IMR-90 (cell line): Measurements from ENCODE around the gene PLA2G4E. TPM values are rescaled to one million over a fixed set of nuclear protein-coding genes. Genes with fewer than 3 reads are reported as not detected.

Experiments used
- ATAC-seq: fragments of 200-7000 bp; cut with Tn5 transposase; 2 replicates; pipeline ENCODE4 v1.9.1; 2020; ENCODE audit warnings: low read depth, mild to moderate bottlenecking, moderate library complexity
- BruUV-seq: library from RNA; stranded (reverse); fragments of 400-500 nt; replicated peaks from 2 replicates; lab custom pipeline; 2021; lab: Mats Ljungman, UMichigan
- CTCF ChIA-PET: fragments of 300-600 bp; formaldehyde crosslinking; extraction: SDS; loops from one replicate; lab custom pipeline; 2021; ENCODE audit warnings: antibody characterized with exemption; lab: Yijun Ruan, JAX
- POLR2A ChIA-PET: fragments of 300-600 bp; sonication (Branson Sonifier 250); formaldehyde crosslinking; loops from one replicate; lab custom pipeline; 2022; ENCODE audit warnings: antibody characterized with exemption; ENCODE audit not compliant: unreplicated experiment; lab: Charles Lee
- DNase-seq: peaks from one replicate; pipeline ENCODE4 v3.0.0; 2013
- H2AFZ ChIP-seq: replicated peaks from 2 replicates; pipeline ENCODE3; 2013; ENCODE audit warnings: low read length, mild to moderate bottlenecking; ENCODE audit not compliant: poor library complexity
- H2AK5ac ChIP-seq: 2 replicates; pipeline ENCODE4 v1.6.1; 2013; ENCODE audit warnings: low read depth, low read length, inconsistent platforms
- H2AK9ac ChIP-seq: replicated peaks from 2 replicates; pipeline ENCODE3; 2013; ENCODE audit warnings: mild to moderate bottlenecking, low read depth, low read length, moderate library complexity; ENCODE audit not compliant: poor library complexity
- H2BK120ac ChIP-seq: 2 replicates; pipeline ENCODE4 v1.6.1; 2013; ENCODE audit warnings: low read depth, low read length, inconsistent platforms
- H2BK15ac ChIP-seq: 3 replicates; pipeline ENCODE4 v1.6.1; 2013; ENCODE audit warnings: low read depth, low read length, inconsistent platforms
- H2BK20ac ChIP-seq: 2 replicates; pipeline ENCODE4 v1.6.1; 2013; ENCODE audit warnings: low read depth, mild to moderate bottlenecking, inconsistent platforms, low read length, moderate library complexity
- H2BK5ac ChIP-seq: 2 replicates; pipeline ENCODE4 v1.6.1; 2013; ENCODE audit warnings: mild to moderate bottlenecking, low read depth, low read length, inconsistent platforms; ENCODE audit not compliant: poor library complexity, severe bottlenecking
- H3K14ac ChIP-seq: replicated peaks from 2 replicates; pipeline ENCODE4 v1.6.1; 2013; ENCODE audit warnings: low read depth, low read length, inconsistent platforms
- H3K18ac ChIP-seq: 2 replicates; pipeline ENCODE4 v1.6.1; 2013; ENCODE audit warnings: low read depth, low read length, control low read depth
- H3K23ac ChIP-seq: 2 replicates; pipeline ENCODE4 v1.6.1; 2013; ENCODE audit warnings: low read depth, low read length, inconsistent platforms
- H3K27ac ChIP-seq: 2 replicates; pipeline ENCODE4 v1.5.1; 2013; ENCODE audit warnings: mild to moderate bottlenecking, control low read depth, low read length; ENCODE audit not compliant: insufficient read depth
- H3K27me3 ChIP-seq: 2 replicates; pipeline ENCODE4 v1.6.1; 2013; ENCODE audit warnings: low read length; ENCODE audit not compliant: control insufficient read depth, insufficient read depth
- H3K36me3 ChIP-seq: 2 replicates; pipeline ENCODE4 v1.6.1; 2013; ENCODE audit warnings: low read length, mixed read lengths; ENCODE audit not compliant: control insufficient read depth, insufficient read depth
- H3K4ac ChIP-seq: 2 replicates; pipeline ENCODE4 v1.6.1; 2013; ENCODE audit warnings: low read depth, low read length, inconsistent platforms
- H3K4me1 ChIP-seq: 2 replicates; pipeline ENCODE4 v1.6.1; 2013; ENCODE audit warnings: low read length, mixed read lengths; ENCODE audit not compliant: control insufficient read depth, insufficient read depth
- H3K4me2 ChIP-seq: 2 replicates; pipeline ENCODE4 v1.6.1; 2013; ENCODE audit warnings: low read depth, mild to moderate bottlenecking, control low read depth, low read length, moderate library complexity
- H3K4me3 ChIP-seq: 2 replicates; pipeline ENCODE4 v1.5.1; 2013; ENCODE audit warnings: low read depth, mild to moderate bottlenecking, control low read depth, low read length, moderate library complexity; ENCODE audit not compliant: insufficient read depth
- H3K56ac ChIP-seq: 2 replicates; pipeline ENCODE4 v1.6.1; 2013; ENCODE audit warnings: low read length, inconsistent platforms; ENCODE audit not compliant: insufficient read depth; ENCODE audit errors: extremely low read depth
- H3K79me1 ChIP-seq, 2 experiments: 2 replicates each; pipeline ENCODE4 v1.6.1; 2013; ENCODE audit warnings: low read length in 2 of 2, inconsistent platforms in 1 of 2, low read depth in 1 of 2
- H3K9ac ChIP-seq: 2 replicates; pipeline ENCODE4 v1.6.1; 2013; ENCODE audit warnings: low read depth, low read length, control low read depth
- H3K9me1 ChIP-seq: 2 replicates; pipeline ENCODE4 v1.6.1; 2013; ENCODE audit warnings: low read length, inconsistent platforms; ENCODE audit not compliant: insufficient read depth
- H3K9me3 ChIP-seq: 2 replicates; pipeline ENCODE4 v1.6.1; 2013; ENCODE audit warnings: low read length; ENCODE audit not compliant: control insufficient read depth, insufficient read depth
- H4K20me1 ChIP-seq: 2 replicates; pipeline ENCODE4 v1.6.1; 2013; ENCODE audit warnings: low read length, inconsistent platforms; ENCODE audit not compliant: insufficient read depth
- H4K5ac ChIP-seq: 2 replicates; pipeline ENCODE4 v1.6.1; 2013; ENCODE audit warnings: mild to moderate bottlenecking, low read depth, low read length, control low read depth
- H4K8ac ChIP-seq, 2 experiments: 2 replicates each; pipeline ENCODE4 v1.6.1; 2013; ENCODE audit warnings: low read depth in 2 of 2, low read length in 2 of 2, control low read depth in 1 of 2, inconsistent platforms in 1 of 2
- H4K91ac ChIP-seq: 2 replicates; pipeline ENCODE4 v1.6.1; 2013; ENCODE audit warnings: low read depth, low read length, inconsistent platforms; ENCODE audit not compliant: insufficient read depth
- SMC3 ChIP-seq: fragments of 150-350 bp; IDR thresholded peaks from 2 replicates; pipeline ENCODE4 v1.6.1; 2016; ENCODE audit warnings: low read depth, mild to moderate bottlenecking, antibody characterized with exemption, low read length, moderate library complexity
- WGBS, 2 experiments: methylation state at CpG; one replicate each; pipeline versions ENCODE4 v1.1.5 to v1.1.7; 2013; ENCODE audit warnings: missing lambda C conversion rate in 2 of 2; ENCODE audit not compliant: insufficient read length in 1 of 2; ENCODE audit errors: extremely low coverage in 2 of 2; 5-methylcytosine and 5-hydroxymethylcytosine counted together
- dilution Hi-C: fragments of 300-500 bp; cut with HindIII; formaldehyde crosslinking; loops from one replicate; pipeline ENCODE4 v1.14.3; 2018; ENCODE audit warnings: low sequenced_read_pairs; ENCODE audit not compliant: unreplicated experiment
- in situ Hi-C: fragments of 300-500 bp; cut with MboI; formaldehyde crosslinking; loops from 3 replicates; pipeline ENCODE4 v1.14.3; 2019; ENCODE audit warnings: low sequenced_read_pairs, inconsistent platforms, mixed read lengths
- intact Hi-C: fragments of 100-400 bp; cut with micrococcal nuclease; formaldehyde crosslinking; loops from 2 replicates; pipeline ENCODE4 v1.10.0; 2022
- polyA plus RNA-seq, 3 experiments: library from polyadenylated mRNA; depleted of rRNA; stranded (reverse); fragments of >200 nt; gene quantifications; 2 replicates each; pipeline ENCODE4 v1.2.3, GENCODE V29; 2012; ENCODE audit warnings: low replicate concordance in 1 of 3
- total RNA-seq: library from RNA; depleted of rRNA; stranded (reverse); fragments of >200 nt; gene quantifications from 2 replicates; pipeline ENCODE4 v1.2.3, GENCODE V29; 2012

The PLA2G4E gene
- total and polyA plus RNA-seq, 2 of the 4 experiments (the other 2 are of a cell fraction) = not detected

DNA sequence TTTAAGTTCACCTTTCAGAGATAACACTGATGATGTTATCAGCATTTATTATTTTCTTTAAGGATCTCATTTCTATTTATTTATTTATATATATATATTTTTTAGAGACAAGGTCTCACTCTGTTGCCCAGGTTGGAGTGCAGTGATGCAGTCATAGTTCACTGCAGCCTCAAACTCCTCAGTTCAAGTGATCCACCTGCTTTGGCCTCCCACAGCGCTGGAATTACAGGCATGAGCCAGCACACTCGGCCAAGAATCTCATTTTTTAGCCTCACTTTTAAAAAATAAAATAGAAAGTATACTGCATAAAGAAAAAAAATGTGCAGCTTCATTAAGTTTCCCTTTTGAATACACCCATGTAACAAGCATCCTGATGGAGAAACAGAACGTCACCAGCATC is 37.9 kb upstream of the PLA2G4E start:
- Histone ChIP-seq H2BK120ac (no peak overlapping the region), H2BK15ac (no peak overlapping the region), H3K4ac (no peak overlapping the region), H4K20me1 (peaks cover 5% of the 10 kb centered on the region; the same call in 1 of the 2 replicates), H3K18ac (no peak overlapping the region), H3K27ac (no peak overlapping the region), H4K8ac (no peak overlapping the region), H3K23ac (no peak overlapping the region), H3K4me3 (no peak overlapping the region), H3K14ac (no peak overlapping the region), H4K5ac (no peak overlapping the region), H3K4me2 (no peak overlapping the region), H3K27me3 (peaks cover 48% of the 10 kb centered on the region), H3K9me1 (no peaks in the 10 kb centered on the region; the same call in 1 of the 2 replicates), H3K79me1 (no peaks in the 10 kb centered on the region), H3K56ac (no peak overlapping the region), H3K9ac (no peak overlapping the region), H2BK20ac (no peak overlapping the region), H2BK5ac (no peak overlapping the region), H2AK5ac (no peak overlapping the region), H3K4me1 (no peaks in the 10 kb centered on the region), H2AK9ac (no peak overlapping the region), H3K9me3 (no peaks in the 10 kb centered on the region), H2AFZ (no peak overlapping the region), H3K36me3 (no peaks in the 10 kb centered on the region), H4K91ac (no peak overlapping the region)
- CTCF ChIA-PET = no interaction called here
- dilution Hi-C loops (no loop called here), intact Hi-C loops (loop anchor here (1.0 to 5.0 kb wide), 2 partner anchors 69 to 126 kb away; no protein-coding TSS in a partner anchor), in situ Hi-C loops (no loop called here)
- POLR2A ChIA-PET = no interaction called here
- no peak for TF ChIP-seq SMC3
- DNase-seq (no peak), ATAC-seq (no peak)
- WGBS, 2 experiments = no CpG with 5 or more reads among the region's 3 CpGs
- no TSS peak for BruUV-seq
